Head of caudate nucleus (tissue), 42 donors: ENCODE results near the gene AIF1L.
"Not testable (repeated sequence)": the region's sequence is repeated elsewhere in the genome, so short reads cannot be mapped to it uniquely, and the experiment has no call there.

Experiments used
- DNase-seq, 42 donors: peaks; one replicate each; pipeline versions ENCODE4 v3.0.0 to v3.0.0-alpha.2; 2020 to 2021; ENCODE audit warnings: mixed read lengths in 7 of 42
- intact Hi-C: fragments of 100-400 bp; cut with DNase I; formaldehyde crosslinking; loops from one replicate; pipeline ENCODE4 v1.15.0; 2022

Gene AIF1L

GRCh38 chr9:131145245-131145644 lies 48.9 kb downstream of the AIF1L start:
- intact Hi-C loops: no loop called here
- DNase-seq: no peak

GRCh38 chr9:131146186-131146585 lies 49.9 kb downstream of the AIF1L start:
- intact Hi-C loops: no loop called here
- DNase-seq: no peak

GRCh38 chr9:131148276-131148675 lies 51.9 kb downstream of the AIF1L start:
- intact Hi-C loops: no loop called here
- DNase-seq: no peak

GRCh38 chr9:131148966-131149687 lies 52.8 kb downstream of the AIF1L start:
- no peak for DNase-seq
- intact Hi-C loops: no loop called here

- intact Hi-C loops: no loop called here
- no peak for DNase-seq
These were observed 53.3 kb downstream of the AIF1L start for GRCh38 chr9:131149688-131150053.

- intact Hi-C loops: no loop called here
- no peak for DNase-seq
These were observed 57.3 kb downstream of the AIF1L start for GRCh38 chr9:131153595-131153994.

GRCh38 chr9:131158673-131159072 lies 62.3 kb downstream of the AIF1L start:
- intact Hi-C loops, DNase-seq: not testable (repeated sequence)

- intact Hi-C loops: no loop called here
- no peak for DNase-seq
These were observed 64.2 kb downstream of the AIF1L start for GRCh38 chr9:131160416-131161112.

GRCh38 chr9:131161585-131161984 lies 65.3 kb downstream of the AIF1L start:
- DNase-seq: no peak
- intact Hi-C loops: no loop called here

GRCh38 chr9:131162886-131163285 lies 66.6 kb downstream of the AIF1L start:
- intact Hi-C loops: no loop called here
- no peak for DNase-seq

GRCh38 chr9:131165523-131165922 lies 69.2 kb downstream of the AIF1L start:
- intact Hi-C loops: no loop called here
- DNase-seq: no peak

- intact Hi-C loops: no loop called here
- no peak for DNase-seq
These were observed 70.9 kb downstream of the AIF1L start for GRCh38 chr9:131167146-131167692.

GRCh38 chr9:131167936-131168335 lies 71.6 kb downstream of the AIF1L start:
- intact Hi-C loops: no loop called here

GRCh38 chr9:131169563-131170240 lies 73.4 kb downstream of the AIF1L start:
- intact Hi-C loops: no loop called here
- no peak for DNase-seq

More at GRCh38 chr9:131167936-131168335, 71.6 kb downstream of the AIF1L start:
- no peak for DNase-seq
